T-helper 22 cell (primary cell): ENCODE results near the gene GAREM1.
"Not testable (repeated sequence)": the region's sequence is repeated elsewhere in the genome, so short reads cannot be mapped to it uniquely, and the experiment has no call there.

ENCODE experiments used
- DNase-seq: peaks from one replicate; pipeline ENCODE4 v3.0.0-alpha.2; 2020; ENCODE audit warnings: low read depth

The GAREM1 gene

DNA sequence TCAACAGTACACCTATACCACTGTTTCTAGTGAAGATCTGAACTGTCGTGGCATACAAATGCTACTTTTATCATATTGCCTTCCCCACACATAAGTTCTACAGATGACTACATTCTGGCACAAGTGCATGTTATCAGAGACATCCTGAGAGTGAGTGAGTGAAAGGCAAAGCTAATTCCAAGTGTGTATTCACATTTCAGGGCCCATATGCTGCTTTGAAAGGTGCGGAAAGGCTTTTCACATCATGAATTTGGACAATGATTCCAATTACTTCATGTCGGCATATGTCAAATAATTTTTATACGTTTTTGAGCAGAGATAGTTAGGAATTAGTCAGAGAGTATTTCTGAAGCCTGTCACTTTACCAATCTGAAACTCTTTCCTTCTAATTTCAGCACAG is 101.7 kb downstream of the GAREM1 start:
- DNase-seq: no peak

DNA sequence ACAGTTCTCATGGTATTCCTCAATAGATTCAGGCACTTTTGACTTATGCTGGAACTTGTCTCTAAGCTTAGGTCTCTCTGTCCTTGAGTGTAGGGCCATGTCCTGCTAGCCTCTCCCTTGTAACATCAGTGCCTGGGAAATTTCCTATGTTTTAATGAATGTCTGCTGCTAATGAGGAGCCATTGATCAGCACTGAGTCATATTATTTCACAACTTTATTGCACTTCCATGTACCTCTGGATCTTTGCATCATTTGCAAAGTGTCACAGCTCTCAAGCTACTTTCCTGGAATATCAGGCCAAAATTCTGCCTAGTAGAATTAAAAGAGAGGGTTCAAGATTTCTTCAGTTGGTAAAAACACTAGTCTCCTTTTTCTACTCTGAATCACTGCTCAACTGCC is 102.5 kb downstream of the GAREM1 start:
- DNase-seq: no peak

DNA sequence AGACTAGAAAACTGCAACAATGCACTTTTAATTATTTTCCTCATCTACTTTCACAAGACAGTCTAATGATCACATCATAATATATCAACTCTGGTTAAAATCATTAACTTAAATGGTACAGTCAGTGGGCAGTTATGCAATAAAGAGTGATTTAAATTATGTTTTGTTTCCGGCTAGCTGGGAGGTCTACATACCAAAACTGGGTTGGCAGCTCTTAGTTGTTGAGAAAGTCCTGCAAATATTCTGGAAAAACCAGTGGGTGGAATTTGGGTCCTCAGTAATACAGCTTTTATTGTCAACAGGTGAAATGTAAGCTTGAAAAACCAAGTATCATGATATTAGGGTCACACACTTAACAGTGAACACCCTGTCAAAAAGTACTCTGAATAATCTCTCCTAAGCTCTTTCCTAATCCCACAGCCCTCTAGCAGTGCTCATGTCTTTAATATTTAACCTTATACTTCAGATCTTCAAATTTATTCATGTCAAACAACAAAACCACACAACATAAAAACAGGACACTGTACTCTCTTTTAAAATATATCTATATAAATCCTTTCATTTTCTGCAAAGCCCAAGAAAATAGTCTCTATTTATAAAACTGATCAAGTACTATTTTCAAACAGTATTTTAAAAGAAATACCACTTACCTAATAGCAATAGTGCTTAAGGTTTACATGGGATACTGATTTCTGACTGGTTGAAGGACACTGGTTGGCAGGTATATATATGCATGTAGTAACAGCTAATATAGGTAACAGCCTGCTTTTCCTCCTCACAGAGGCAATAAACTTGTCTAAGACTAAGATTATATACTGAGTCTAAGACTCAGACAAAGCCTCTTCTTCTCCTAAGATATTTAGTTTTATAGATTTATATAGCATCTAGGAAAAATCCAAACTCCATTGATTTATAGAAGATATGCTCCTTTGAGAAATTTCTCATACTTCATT is 103.8 kb downstream of the GAREM1 start:
- no peak for DNase-seq

DNA sequence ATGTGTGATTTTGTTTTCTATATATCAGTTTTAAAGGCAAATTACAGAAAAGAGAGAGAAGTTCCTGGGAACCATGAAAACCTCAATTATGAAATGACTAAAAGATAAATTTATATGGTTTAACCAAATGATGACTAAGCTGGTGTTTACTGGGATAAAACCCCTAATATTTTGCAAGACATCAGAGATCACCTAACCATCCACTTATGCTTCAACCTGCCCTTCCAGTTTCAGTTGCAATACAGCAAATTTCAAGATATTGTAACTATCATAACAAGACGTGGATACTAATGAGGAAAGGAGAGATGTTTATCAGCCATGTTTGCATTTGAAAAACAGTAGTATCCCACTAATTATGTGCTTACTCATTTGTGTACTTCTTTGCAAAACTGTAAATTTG is 108.2 kb downstream of the GAREM1 start:
- DNase-seq: no peak

DNA sequence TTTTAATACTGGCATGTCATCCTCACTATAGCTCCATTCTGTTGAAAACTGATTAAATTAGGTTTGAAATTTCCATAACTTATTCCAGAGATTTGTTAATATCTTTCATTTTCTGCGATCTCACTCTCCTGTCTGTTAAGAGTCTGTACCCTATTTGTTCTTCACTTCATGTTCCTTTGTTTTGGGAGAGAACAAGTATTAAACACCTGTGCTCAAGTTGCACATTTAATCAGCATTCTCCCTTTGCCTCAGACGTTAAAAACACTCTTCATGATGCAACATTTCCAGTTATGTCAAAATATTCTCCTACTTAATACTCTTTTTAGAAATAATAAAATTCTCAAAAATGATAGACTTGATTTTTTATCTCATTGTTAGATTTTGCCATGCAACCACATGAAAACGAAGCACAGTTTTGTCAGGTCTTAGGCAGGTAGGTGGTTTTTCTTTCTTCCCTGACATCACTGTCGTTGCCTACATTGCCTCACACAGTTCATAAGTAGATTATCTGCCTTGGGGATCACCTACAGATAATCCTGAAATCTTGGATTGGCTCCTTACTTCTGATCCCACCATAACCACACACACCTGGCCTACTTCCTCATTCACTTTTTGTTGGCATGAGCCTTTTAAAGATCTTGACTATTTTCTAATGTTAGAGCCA is 109.9 kb downstream of the GAREM1 start:
- no peak for DNase-seq

DNA sequence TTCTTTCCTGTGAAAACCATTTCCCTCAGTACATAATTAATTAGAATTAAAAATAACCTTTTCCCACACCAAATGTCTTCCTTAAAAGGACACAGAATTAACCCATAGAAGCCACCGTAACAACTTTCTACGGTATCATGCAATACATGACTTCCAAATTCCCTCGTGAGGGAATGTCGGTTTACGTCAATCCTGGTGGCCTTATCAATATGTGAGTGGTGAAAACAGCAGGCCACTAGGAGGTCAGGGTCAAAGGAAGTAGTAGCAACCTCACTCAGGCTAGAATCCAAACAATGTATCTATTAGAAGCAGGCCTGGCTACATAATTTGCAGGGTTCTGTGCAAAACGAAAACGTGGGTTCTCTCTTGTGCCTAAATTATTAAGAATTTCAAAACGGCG is 112.2 kb downstream of the GAREM1 start:
- DNase-seq: no peak

DNA sequence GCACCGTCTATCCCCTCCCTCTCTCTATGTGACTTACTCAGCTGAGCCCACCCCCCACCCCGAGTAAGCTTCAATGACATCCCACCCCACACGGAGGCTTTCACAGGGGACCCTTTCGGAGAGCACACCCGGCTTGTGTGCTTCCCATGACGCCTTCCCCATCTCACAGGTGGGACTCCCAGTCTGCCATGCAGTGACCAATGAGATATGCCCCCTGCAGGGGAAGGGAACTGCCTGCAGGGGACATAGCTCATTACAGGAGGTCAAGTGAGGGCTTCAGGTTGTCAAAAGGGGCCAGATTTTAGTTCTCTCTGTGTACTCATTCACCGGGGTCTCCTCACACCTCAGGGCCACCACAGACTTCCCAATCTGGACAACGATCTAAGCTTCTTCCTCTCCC is 112.6 kb downstream of the GAREM1 start:
- no peak for DNase-seq

DNA sequence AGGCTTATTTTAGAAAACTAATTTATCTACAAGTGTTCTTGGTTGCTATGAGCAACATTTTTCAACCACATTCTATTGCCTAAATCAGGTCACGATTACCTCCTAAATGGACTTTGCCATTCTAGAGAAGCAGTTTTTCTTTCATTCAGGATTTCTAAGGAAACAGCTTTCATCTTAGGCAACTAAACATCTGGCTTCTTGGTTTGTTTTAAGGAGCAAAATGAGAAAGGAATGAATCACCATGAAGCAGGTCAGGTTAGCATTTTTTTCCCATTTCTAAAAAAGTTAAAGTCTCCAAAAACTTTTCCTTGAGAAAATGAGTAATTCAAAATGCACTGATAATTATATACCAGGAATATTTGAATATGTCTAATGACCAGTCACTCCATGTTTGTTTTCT is 114.8 kb downstream of the GAREM1 start:
- no peak for DNase-seq

DNA sequence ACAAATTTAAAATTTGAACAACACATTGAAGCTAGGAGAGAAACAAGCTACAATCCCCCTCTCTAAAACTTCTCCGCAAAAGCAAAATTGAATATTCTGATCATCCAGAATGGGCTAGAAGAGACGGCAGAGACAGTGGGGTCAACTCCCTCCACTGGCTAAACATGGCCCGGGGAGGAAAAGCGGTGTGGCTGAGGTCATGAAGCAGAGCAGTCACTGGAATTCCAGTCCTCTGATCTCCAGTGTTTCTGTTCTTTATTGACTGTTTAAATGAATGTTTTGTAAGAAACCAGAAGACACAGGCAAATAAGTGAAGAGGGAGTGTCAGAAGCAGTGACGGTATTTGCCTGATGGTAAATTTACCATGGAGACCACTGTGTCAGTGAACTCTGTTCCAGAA is 116.2 kb downstream of the GAREM1 start:
- DNase-seq: no peak

DNA sequence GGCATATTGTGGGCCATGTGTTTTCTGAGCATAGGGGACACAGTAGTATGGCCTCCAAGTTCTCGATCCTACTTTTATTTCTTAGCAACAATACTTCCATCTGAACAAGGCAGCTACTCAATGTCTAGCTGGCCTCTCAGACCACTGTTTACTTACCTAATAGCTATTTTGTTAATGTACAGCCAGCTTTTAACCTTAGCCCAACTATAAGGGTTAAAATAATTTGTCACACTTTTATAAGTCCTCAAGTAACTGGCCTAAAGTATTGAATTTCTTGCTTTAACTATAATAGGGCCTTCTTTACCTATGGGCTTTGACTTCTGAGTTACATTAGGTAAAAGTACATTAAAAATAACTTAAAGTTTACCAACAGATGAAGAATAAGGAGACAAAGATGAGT is 117.4 kb downstream of the GAREM1 start:
- DNase-seq: no peak

DNA sequence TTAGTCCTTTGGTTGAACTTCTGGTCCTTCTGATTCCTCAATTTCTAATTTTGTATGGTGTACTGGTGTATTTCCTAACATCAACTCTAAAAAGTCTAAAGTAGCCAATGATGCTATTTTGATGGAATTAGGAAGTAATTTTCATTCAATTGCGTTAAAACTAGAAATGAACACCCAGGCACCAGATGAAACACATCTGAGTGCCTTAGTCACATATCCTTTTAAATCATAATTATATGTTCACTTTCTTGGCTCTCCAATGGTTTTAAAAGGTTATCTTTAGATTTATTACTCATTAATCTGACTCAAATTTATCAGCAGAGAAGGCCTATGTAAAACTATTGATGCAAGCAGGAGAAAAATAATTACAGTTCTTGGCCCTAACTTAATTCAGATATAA is 119.7 kb downstream of the GAREM1 start:
- DNase-seq: no peak

DNA sequence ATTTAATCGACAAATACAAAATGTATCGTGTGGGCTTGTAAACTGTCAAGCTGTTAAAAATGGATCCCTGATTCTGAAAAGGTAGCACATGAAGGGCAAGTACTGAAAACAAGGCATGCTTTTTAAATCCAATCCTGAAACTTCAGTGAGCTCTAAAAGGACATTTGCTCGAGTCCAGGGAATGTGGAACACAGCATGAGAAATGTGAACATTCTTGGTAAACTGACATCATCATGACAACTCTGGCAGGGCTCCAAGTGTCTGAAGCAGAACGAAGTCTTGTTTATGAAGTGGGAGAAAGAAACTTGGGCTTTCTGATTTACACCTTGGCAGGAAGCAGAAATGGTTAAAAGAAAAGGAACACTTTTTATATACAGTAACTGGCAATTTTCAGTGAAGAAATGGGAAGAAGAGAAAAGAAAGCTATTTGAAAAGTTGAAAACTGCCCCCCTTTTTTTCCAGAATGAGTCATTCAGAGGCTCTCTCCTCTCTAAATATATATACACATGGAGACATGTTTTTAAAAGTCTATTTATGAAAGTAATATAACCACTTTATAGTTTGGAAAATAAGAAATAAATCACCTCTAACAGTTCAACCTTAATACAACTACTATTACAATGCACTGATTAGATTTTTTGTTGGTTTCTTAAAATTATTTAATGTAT is 120.8 kb downstream of the GAREM1 start:
- no peak for DNase-seq

DNA sequence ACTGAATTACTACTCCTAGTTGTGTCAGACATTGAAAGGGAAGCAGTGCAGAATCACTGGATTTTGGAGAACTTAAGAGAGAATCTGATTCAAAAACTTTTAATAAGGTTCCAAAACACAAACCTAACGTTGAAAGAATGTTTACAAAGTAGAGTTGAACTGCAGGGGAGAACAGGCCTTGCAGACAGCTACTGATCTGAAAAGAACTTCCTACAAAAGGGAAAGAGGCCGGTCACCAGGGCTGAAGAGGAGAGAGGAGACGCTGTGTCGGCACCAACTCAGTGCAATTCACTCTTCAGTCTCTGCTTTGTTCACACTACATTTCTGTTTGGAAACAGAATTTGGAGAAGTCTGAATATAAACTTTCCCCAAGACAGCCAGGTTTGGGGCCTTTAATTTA is 124.0 kb downstream of the GAREM1 start:
- DNase-seq: no peak

DNA sequence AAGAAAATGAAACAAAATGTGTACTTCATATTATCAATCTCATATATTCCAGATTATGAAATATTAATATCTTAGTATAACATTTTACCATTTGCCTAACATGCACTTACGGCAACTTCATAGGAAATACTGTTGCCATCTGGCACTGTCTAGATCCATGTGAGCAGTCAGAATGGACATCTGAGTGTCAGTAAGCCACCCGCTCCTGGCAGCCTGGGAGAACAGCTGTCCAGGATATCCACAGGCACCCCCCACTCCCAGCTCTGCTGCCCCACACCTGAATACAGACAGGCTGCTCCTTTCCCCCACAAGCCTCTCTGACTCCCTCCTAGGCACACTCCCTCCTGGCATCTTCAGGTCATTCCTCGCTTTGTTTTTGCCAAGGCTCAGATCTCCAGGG is 127.0 kb downstream of the GAREM1 start:
- no peak for DNase-seq

DNA sequence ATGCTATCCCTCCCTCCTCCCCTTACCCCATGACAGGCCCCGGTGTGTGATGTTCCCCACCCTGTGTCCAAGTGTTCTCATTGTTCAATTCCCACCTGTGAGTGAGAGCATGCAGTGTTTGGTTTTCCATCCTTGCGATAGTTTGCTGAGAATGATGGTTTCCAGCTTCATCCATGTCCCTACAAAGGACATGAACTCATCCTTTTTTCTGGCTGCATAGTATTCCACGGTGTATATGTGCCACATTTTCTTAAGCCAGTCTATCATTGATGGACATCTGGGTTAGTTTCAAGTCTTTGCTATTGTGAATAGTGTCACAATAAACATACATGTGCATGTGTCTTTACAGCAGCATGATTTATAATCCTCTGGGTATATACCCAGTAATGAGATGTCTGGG is 129.6 kb downstream of the GAREM1 start:
- DNase-seq: not testable (repeated sequence)

DNA sequence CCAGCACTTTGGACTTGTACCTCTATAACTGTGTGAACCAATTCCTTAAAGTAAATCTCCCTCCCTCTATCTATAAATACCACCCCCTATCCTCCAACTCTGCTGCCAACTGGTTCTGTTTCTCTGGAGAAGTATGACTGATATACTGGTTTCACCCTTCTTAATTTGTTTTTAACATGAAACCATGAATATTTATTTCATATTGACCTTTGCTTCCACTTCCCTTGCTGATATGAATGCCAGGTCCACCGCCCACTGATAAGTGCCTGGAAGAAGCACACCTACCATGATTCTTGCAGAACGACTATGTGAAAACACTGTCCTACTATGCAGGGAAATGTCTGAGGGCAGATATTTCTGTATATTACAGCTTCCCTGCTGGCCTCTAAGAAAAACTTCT is 131.6 kb downstream of the GAREM1 start:
- no peak for DNase-seq

DNA sequence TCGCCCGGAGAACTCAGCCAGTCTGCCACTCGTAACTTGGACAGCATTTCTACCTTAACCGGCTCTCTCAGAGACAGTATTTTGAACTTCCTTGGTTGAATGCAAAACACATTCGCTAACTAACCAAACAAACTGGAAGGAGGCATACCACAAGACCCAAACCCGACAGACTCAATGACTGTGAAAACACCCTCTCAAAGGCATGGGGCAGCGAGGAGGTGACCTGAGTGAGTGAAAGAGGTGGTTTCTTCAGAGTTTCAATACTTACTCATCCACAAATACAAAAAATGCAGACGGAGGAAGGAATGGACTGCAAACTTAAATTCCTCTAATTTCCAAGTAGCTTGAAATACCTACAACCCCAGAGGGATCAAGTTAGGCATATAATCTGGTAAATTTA is 132.9 kb downstream of the GAREM1 start:
- no peak for DNase-seq

DNA sequence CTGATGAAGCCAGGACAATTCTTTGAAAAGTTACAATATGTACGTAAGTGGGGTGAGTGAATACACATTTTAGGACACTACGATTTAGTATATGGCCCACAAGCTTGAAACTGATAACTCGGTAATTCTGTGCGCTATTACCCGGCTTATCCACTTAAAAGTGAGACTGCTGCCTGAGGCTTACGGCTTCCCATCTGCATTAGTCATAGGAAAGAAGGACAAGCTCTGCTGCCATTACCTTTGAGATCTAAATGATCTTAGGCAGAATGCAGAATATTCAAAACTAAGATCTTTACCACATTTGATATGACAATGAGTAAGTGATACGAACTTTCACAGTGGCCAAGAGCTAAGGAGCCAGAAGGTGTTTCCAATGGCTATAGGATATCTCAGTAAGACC is 133.3 kb downstream of the GAREM1 start:
- no peak for DNase-seq

DNA sequence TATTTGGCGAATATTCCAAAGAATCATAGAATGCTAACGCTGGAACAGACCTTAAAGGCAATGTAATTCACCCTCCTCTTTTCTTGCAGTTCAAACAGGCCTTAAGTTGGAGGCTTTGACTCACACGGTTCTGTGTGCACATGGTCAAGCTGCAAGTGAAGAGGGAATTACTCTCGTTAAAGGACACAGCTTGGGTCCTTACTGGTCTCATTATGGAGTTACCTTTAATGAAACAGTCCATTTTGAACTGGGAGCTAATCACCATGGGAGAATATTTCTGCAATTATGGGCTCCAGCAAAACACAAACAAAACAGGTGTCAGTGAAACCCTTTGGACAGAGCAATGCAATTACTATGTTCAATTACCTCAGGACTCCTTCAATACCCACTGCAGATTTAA is 135.5 kb downstream of the GAREM1 start:
- DNase-seq: no peak

DNA sequence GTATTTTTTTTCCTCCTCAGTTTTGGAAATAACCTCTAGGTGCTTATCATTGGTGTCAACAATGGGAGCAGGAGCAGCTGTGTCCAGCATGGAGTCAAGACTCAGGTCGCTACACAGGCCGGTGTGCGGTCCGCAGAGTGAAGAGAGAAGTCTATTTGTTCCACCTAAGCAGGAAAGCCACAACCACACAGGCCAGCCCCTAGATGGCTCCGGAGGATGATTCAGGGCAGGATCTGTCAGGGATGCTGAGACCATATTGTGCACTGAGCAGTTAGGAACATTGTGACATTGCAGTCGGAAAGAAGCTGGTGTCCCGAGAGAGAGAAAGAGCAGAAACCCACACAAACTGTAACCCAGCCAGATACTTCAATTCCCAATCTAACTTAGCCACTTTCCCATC is 136.9 kb downstream of the GAREM1 start:
- DNase-seq: no peak

DNA sequence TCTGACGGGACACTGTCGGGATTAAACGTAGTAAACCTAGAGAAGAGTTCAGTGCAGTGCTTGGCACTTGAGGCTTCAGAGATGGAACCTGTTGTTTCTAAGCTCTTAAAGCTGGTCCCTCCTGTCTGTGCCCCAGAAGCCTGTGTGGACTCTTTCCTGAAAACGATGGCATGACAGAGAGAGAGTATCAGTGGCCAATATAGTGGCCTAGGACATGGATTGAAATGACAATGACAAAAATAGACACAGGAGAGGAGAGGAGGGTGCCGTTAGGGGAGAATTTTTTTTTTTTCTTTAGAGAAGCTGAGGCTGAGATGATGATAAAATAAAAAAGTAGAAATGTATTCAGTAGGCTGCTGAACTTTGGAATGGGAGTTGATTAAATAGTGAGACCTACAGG is 138.0 kb downstream of the GAREM1 start:
- DNase-seq: no peak

DNA sequence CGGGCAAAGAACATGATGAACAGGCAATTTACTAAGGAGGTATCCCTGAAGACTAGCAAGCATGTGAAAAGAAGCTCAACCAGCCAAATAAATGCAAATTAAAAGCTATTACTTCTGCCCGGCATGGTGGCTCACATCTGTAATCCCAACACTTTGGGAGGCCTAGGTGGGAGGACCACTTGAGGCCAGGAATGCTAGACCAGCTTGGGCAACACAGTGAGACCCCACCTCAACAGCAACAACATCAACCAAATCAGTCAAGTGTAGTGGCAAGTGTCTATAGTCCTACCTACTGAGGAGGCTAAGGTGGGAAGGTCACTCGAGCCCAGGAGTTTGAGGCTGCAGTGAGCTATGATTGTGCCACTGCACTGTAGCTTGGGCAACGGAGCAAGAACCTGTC is 141.7 kb downstream of the GAREM1 start:
- no peak for DNase-seq

DNA sequence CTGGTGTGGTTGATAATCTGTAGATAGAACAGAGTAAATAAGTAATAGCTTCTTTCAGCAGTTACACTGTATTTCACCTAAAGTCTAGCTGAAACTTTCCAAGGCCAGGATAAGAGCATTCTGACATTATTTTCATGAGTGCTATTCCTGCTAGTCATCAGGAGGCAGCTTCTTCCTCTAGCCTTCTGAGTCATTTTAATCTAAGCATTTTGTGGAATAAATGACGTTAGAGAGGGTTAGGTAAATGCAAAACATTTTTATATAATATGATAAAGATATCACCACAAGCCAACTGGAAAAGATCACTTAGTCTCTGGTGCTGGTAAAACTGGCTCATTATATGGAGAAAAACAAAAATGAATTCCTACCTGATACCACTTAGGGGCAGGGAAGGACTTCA is 142.3 kb downstream of the GAREM1 start:
- DNase-seq: no peak
